ENCODE data around the gene ZFP36L2. TPM values are rescaled to one million over a fixed set of nuclear protein-coding genes. Genes with fewer than 3 reads are reported as not detected.

ZFP36L2 gene
- total and polyA plus RNA-seq, 2 experiments from 2014 or later = 37.9 to 38.4 TPM

GRCh38 chr2:43269074-43269572, 42.7 kb upstream of the ZFP36L2 start:
- Histone ChIP-seq H3K27ac (ENCODE audit: low read depth) (no peak overlapping the region), H3K4me1 (ENCODE audit: insufficient read depth) (peaks cover 3% of the 10 kb centered on the region; the same call in 1 of the 2 replicates), H3K36me3 (ENCODE audit: insufficient read depth) (no peaks in the 10 kb centered on the region), H4K20me1 (replicated peaks; ENCODE audit: insufficient read depth) (no peaks in the 10 kb centered on the region), H3K79me2 (replicated peaks; ENCODE audit: insufficient read depth) (no peaks in the 10 kb centered on the region), H3K27me3 (ENCODE audit: insufficient read depth) (no peaks in the 10 kb centered on the region), H3K4me2 (no peak overlapping the region), H3K4me3 (no peak overlapping the region), H2AFZ (no peak overlapping the region), H3F3A (replicated peaks; ENCODE audit: low read depth) (0 out of 2 replicates have a peak, but pooled peaks cover 3% of the 10 kb centered on the region), H3K9me2 (ENCODE audit: insufficient read depth) (no peaks in the 10 kb centered on the region)
- H3K9me3 Mint-ChIP-seq = no peaks in the 10 kb centered on the region
- ATAC-seq (peak; percentile 20), DNase-seq (ENCODE audit: low spot score) (no peak)
- H3K36me3 Mint-ChIP-seq (ENCODE audit: low read depth) = no peaks in the 10 kb centered on the region
- H3K27ac Mint-ChIP-seq = 0 out of 2 replicates have a peak overlapping the region, but pooled peaks have one; percentile 57
- H3K27me3 Mint-ChIP-seq (ENCODE audit: insufficient read depth, low read depth, poor library complexity) = peaks cover 5% of the 10 kb centered on the region
- peaks cover 34% of the 10 kb centered on the region for H3K4me1 Mint-ChIP-seq
- TF ChIP-seq STAT1 (IDR thresholded peaks at IDR 0.05; ENCODE audit: unreplicated experiment) (no peak), EZH2 (IDR thresholded peaks at IDR 0.05; ENCODE audit: low read depth, unreplicated experiment) (no peak)
- TF ChIP-seq, protein P1, sequence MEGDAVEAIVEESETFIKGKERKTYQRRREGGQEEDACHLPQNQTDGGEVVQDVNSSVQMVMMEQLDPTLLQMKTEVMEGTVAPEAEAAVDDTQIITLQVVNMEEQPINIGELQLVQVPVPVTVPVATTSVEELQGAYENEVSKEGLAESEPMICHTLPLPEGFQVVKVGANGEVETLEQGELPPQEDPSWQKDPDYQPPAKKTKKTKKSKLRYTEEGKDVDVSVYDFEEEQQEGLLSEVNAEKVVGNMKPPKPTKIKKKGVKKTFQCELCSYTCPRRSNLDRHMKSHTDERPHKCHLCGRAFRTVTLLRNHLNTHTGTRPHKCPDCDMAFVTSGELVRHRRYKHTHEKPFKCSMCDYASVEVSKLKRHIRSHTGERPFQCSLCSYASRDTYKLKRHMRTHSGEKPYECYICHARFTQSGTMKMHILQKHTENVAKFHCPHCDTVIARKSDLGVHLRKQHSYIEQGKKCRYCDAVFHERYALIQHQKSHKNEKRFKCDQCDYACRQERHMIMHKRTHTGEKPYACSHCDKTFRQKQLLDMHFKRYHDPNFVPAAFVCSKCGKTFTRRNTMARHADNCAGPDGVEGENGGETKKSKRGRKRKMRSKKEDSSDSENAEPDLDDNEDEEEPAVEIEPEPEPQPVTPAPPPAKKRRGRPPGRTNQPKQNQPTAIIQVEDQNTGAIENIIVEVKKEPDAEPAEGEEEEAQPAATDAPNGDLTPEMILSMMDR (conservative IDR thresholded peaks at IDR 0.05; ENCODE audit: low read depth in 2 of 2) = no peak
- no peak overlapping the region for H3K4me3 Mint-ChIP-seq

DNA sequence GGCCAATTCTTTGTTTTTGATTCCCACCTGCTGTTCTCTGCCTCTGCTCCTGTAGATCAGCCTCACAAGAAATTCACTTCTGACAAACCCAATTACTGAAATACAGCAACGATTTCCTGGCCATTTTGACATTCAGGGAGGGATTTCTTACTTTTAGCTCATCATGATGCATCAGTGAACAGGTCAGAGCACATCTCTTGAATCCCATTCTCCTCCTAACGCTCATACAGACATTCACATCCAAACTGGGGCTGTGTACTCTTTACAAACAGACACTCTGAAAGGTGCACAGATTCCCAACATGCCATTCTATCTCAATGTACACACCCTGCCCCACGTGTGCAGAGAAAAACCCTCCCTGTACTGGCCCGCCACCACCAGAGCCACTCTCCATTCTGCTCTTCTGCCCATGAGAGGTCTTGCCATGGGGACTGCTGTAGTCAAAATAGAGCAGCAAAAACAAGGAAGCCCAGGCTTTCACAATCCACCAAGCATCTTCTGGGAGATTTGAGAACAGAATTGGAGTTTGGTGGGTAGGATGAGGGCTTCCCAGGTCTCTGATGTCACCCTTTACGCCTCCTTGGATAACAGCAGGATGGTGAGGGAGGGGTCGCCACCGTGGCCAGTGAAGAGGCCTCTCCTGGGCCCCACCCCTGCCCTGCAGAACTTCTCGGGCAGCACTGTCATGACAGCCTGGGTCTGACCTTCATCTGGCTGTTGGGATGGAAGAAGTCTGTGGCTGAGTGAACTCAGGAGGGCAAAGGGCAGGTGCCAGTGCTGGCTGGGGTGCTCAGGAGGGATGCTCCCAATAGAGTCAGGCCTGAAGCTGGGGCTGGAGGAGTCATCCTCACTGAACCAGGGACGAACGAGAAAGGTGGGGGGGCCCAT, 41.9 kb upstream of the ZFP36L2 start:
- Histone ChIP-seq H3K36me3 (ENCODE audit: insufficient read depth) (no peaks in the 10 kb centered on the region), H3F3A (replicated peaks; ENCODE audit: low read depth) (0 out of 2 replicates have a peak, but pooled peaks cover 3% of the 10 kb centered on the region), H3K27me3 (ENCODE audit: insufficient read depth) (no peaks in the 10 kb centered on the region), H3K4me1 (ENCODE audit: insufficient read depth) (peaks cover 3% of the 10 kb centered on the region; the same call in 1 of the 2 replicates), H4K20me1 (replicated peaks; ENCODE audit: insufficient read depth) (no peaks in the 10 kb centered on the region), H3K27ac (ENCODE audit: low read depth) (no peak overlapping the region), H3K9me2 (ENCODE audit: insufficient read depth) (no peaks in the 10 kb centered on the region), H3K4me2 (no peak overlapping the region), H3K79me2 (replicated peaks; ENCODE audit: insufficient read depth) (no peaks in the 10 kb centered on the region), H3K4me3 (no peak overlapping the region), H2AFZ (no peak overlapping the region)
- H3K4me1 Mint-ChIP-seq = peaks cover 34% of the 10 kb centered on the region
- H3K27ac Mint-ChIP-seq = no peak overlapping the region
- no peaks in the 10 kb centered on the region for H3K36me3 Mint-ChIP-seq (ENCODE audit: low read depth)
- H3K9me3 Mint-ChIP-seq = no peaks in the 10 kb centered on the region
- ATAC-seq (no peak), DNase-seq (ENCODE audit: low spot score) (no peak)
- H3K4me3 Mint-ChIP-seq = no peak overlapping the region
- H3K27me3 Mint-ChIP-seq (ENCODE audit: insufficient read depth, low read depth, poor library complexity) = peaks cover 5% of the 10 kb centered on the region
- TF ChIP-seq REST (IDR thresholded peaks at IDR 0.05; ENCODE audit: unreplicated experiment) (no peak), ZNF462 (CRISPR knock-in tag; IDR thresholded peaks at IDR 0.05) (no peak)

Measured in GM23338 (cell line).